H9 (cell line): ENCODE results near the gene SYCP2L. TPM values are rescaled to one million over a fixed set of nuclear protein-coding genes. Genes with fewer than 3 reads are reported as not detected.

Source experiments
- DNase-seq: peaks from one replicate; pipeline ENCODE4 v3.0.0-alpha.2; 2017
- H2AFZ ChIP-seq: one replicate; pipeline ENCODE4 v1.6.1; 2013; ENCODE audit warnings: mild to moderate bottlenecking, low read length, control low read depth, moderate library complexity
- H2AK5ac ChIP-seq: 2 replicates; pipeline ENCODE4 v1.6.1; 2013; ENCODE audit warnings: low read length, control low read depth, mixed read lengths; ENCODE audit not compliant: insufficient read length
- H2BK120ac ChIP-seq: one replicate; pipeline ENCODE4 v1.6.1; 2013; ENCODE audit warnings: low read depth, mild to moderate bottlenecking, low read length, control low read depth, inconsistent platforms; ENCODE audit not compliant: poor library complexity, severe bottlenecking
- H2BK12ac ChIP-seq: 2 replicates; pipeline ENCODE4 v1.6.1; 2013; ENCODE audit warnings: low read length, control low read depth, mixed read lengths, low read depth; ENCODE audit not compliant: insufficient read length
- H2BK15ac ChIP-seq: 2 replicates; pipeline ENCODE4 v1.6.1; 2013; ENCODE audit warnings: low read depth, low read length, control low read depth
- H2BK20ac ChIP-seq: one replicate; pipeline ENCODE4 v1.6.1; 2013; ENCODE audit warnings: low read depth, mild to moderate bottlenecking, low read length, control low read depth, inconsistent platforms; ENCODE audit not compliant: poor library complexity, severe bottlenecking
- H2BK5ac ChIP-seq: 2 replicates; pipeline ENCODE4 v1.6.1; 2013; ENCODE audit warnings: low read length, control low read depth, mixed read lengths; ENCODE audit not compliant: insufficient read length
- H3K14ac ChIP-seq: 2 replicates; pipeline ENCODE4 v1.6.1; 2013; ENCODE audit warnings: low read length, control low read depth; ENCODE audit not compliant: insufficient read depth
- H3K18ac ChIP-seq: 2 replicates; pipeline ENCODE4 v1.6.1; 2013; ENCODE audit warnings: low read depth, mild to moderate bottlenecking, mixed read lengths, low read length, control low read depth; ENCODE audit not compliant: insufficient read length
- H3K23ac ChIP-seq: 2 replicates; pipeline ENCODE4 v1.6.1; 2013; ENCODE audit warnings: low read length, control low read depth, mixed read lengths, low read depth; ENCODE audit not compliant: insufficient read length
- H3K23me2 ChIP-seq: 2 replicates; pipeline ENCODE4 v1.6.1; 2013; ENCODE audit warnings: low read depth, mild to moderate bottlenecking, mixed read lengths, low read length, control low read depth; ENCODE audit not compliant: insufficient read length, poor library complexity, severe bottlenecking
- H3K27ac ChIP-seq: 2 replicates; pipeline ENCODE4 v1.5.1; 2013; ENCODE audit warnings: low read length, control low read depth, mixed read lengths, low read depth; ENCODE audit not compliant: insufficient read length
- H3K27me3 ChIP-seq: 2 replicates; pipeline ENCODE4 v1.6.1; 2013; ENCODE audit warnings: low read length, control low read depth, inconsistent platforms; ENCODE audit not compliant: insufficient read depth
- H3K4ac ChIP-seq: 2 replicates; pipeline ENCODE4 v1.6.1; 2013; ENCODE audit warnings: low read depth, mild to moderate bottlenecking, control low read depth, inconsistent platforms, low read length, moderate library complexity
- H3K4me1 ChIP-seq: 2 replicates; pipeline ENCODE4 v1.6.1; 2013; ENCODE audit warnings: low read length, control low read depth, inconsistent platforms; ENCODE audit not compliant: insufficient read depth
- H3K4me2 ChIP-seq: 2 replicates; pipeline ENCODE4 v1.6.1; 2013; ENCODE audit warnings: low read length, control low read depth, mixed read lengths; ENCODE audit not compliant: insufficient read length, insufficient read depth
- H3K56ac ChIP-seq: 2 replicates; pipeline ENCODE4 v1.6.1; 2013; ENCODE audit warnings: low read depth, mild to moderate bottlenecking, mixed read lengths, low read length, control low read depth; ENCODE audit not compliant: insufficient read length
- H3K79me1 ChIP-seq: 2 replicates; pipeline ENCODE4 v1.6.1; 2013; ENCODE audit warnings: low read depth, mild to moderate bottlenecking, moderate library complexity, low read length, control low read depth, inconsistent platforms; ENCODE audit not compliant: insufficient read depth, poor library complexity, severe bottlenecking
- H3K79me2 ChIP-seq: 2 replicates; pipeline ENCODE4 v1.6.1; 2013; ENCODE audit warnings: low read length, control low read depth, inconsistent platforms; ENCODE audit not compliant: insufficient read depth
- H3K9ac ChIP-seq: 2 replicates; pipeline ENCODE4 v1.6.1; 2013; ENCODE audit warnings: low read length, control low read depth, mixed read lengths; ENCODE audit not compliant: insufficient read length; ENCODE audit errors: extremely low read depth
- H3K9me3 ChIP-seq: one replicate; pipeline ENCODE4 v1.6.1; 2013; ENCODE audit warnings: low read depth, low read length, inconsistent platforms; ENCODE audit not compliant: control insufficient read depth
- H3T11ph ChIP-seq: one replicate; pipeline ENCODE4 v1.6.1; 2013; ENCODE audit warnings: mild to moderate bottlenecking, low read length, control low read depth, inconsistent platforms
- H4K20me1 ChIP-seq: one replicate; pipeline ENCODE4 v1.6.1; 2013; ENCODE audit not compliant: control insufficient read depth, insufficient read length, insufficient read depth
- H4K5ac ChIP-seq: 2 replicates; pipeline ENCODE4 v1.6.1; 2013; ENCODE audit warnings: low read depth, mild to moderate bottlenecking, mixed read lengths, low read length, control low read depth; ENCODE audit not compliant: insufficient read length
- H4K8ac ChIP-seq: replicated peaks from 2 replicates; pipeline ENCODE4 v1.6.1; 2013; ENCODE audit warnings: low read length, control low read depth, mixed read lengths, low read depth; ENCODE audit not compliant: insufficient read length
- H4K91ac ChIP-seq: 2 replicates; pipeline ENCODE4 v1.6.1; 2013; ENCODE audit warnings: low read depth, mild to moderate bottlenecking, moderate library complexity, mixed read lengths, low read length, control low read depth; ENCODE audit not compliant: insufficient read length
- H3K27ac Mint-ChIP-seq, 3 experiments: 2 replicates in 2 of 3; 3 replicates in 1 of 3; pipeline ENCODE4 v1.8.0; 2020 to 2021; ENCODE audit warnings: mixed read lengths in 3 of 3, mild to moderate bottlenecking in 1 of 3, moderate library complexity in 1 of 3
- H3K27me3 Mint-ChIP-seq: 2 replicates; pipeline ENCODE4 v1.8.0; 2021; ENCODE audit warnings: low read depth, mild to moderate bottlenecking, moderate library complexity, mixed read lengths
- H3K36me3 Mint-ChIP-seq, 3 experiments: 2 replicates in 2 of 3; 3 replicates in 1 of 3; pipeline ENCODE4 v1.8.0; 2020 to 2021; ENCODE audit warnings: low read depth in 3 of 3, mixed read lengths in 3 of 3; ENCODE audit not compliant: insufficient read depth in 1 of 3
- H3K4me1 Mint-ChIP-seq, 2 experiments: 2 replicates each; pipeline ENCODE4 v1.8.0; 2020; ENCODE audit warnings: mixed read lengths in 2 of 2
- H3K4me3 Mint-ChIP-seq, 2 experiments: 2 replicates in 1 of 2; 3 replicates in 1 of 2; pipeline ENCODE4 v1.8.0; 2020 to 2021; ENCODE audit warnings: mild to moderate bottlenecking in 2 of 2, mixed read lengths in 2 of 2, moderate library complexity in 1 of 2
- H3K9me3 Mint-ChIP-seq, 2 experiments: 2 replicates in 1 of 2; 3 replicates in 1 of 2; pipeline ENCODE4 v1.8.0; 2020; ENCODE audit warnings: mild to moderate bottlenecking in 2 of 2, mixed read lengths in 2 of 2, moderate library complexity in 1 of 2
- CTCF ChIP-seq: fragments of 200-600 bp; sonication (generic); conservative IDR thresholded peaks from 3 replicates; pipeline ENCODE4 v1.8.0; 2021; ENCODE audit warnings: antibody characterized with exemption, mild to moderate bottlenecking
- WGBS: extraction: QIAGEN DNeasy Blood & Tissue Kit; methylation state at CpG from one replicate; pipeline ENCODE4 v1.1.7; 2013; ENCODE audit warnings: missing lambda C conversion rate, low lambda C conversion rate, mixed read lengths; ENCODE audit not compliant: insufficient read length; ENCODE audit errors: extremely low coverage; 5-methylcytosine and 5-hydroxymethylcytosine counted together
- total RNA-seq: library from RNA; stranded (reverse); gene quantifications from 2 replicates; pipeline ENCODE4 v1.2.1, GENCODE V29; 2021

Gene SYCP2L
- total RNA-seq, 1 experiment from 2014 or later: 3.5 TPM

GRCh38 chr6:10891960-10892359, 5.1 kb downstream of the SYCP2L start:
- no peak overlapping the region for H2BK120ac ChIP-seq
- WGBS: no CpG with 5 or more reads among the region's 5 CpGs
- no peak for DNase-seq

More at GRCh38 chr6:10891960-10892359, 5.1 kb downstream of the SYCP2L start:
- peaks cover 0 to 5% (median 0%) of the 10 kb centered on the region in 3 experiments; a peak in 2 of 7 replicates for H3K36me3 Mint-ChIP-seq
- H3K23me2 ChIP-seq: no peaks in the 10 kb centered on the region
- no peak overlapping the region for H3K56ac ChIP-seq
- H3K9me3 ChIP-seq: no peaks in the 10 kb centered on the region
- no peak overlapping the region for H3K23ac ChIP-seq
- H3K27me3 Mint-ChIP-seq: peaks cover 10% of the 10 kb centered on the region
- no peak overlapping the region for H3K14ac ChIP-seq
- no peaks in the 10 kb centered on the region for H3K4me1 ChIP-seq
- H4K20me1 ChIP-seq: no peaks in the 10 kb centered on the region
- TF ChIP-seq CTCF: no peak
- H2BK12ac ChIP-seq: no peak overlapping the region
- no peak overlapping the region for H3K27ac ChIP-seq
- no peak overlapping the region for H2AK5ac ChIP-seq
- no peak overlapping the region for H2BK20ac ChIP-seq
- H2AFZ ChIP-seq: no peak overlapping the region
- no peak overlapping the region for H3K9ac ChIP-seq
- H3K9me3 Mint-ChIP-seq: no peaks in the 10 kb centered on the region
- H3K4me1 Mint-ChIP-seq: peaks cover 7% of the 10 kb centered on the region in 2 experiments
- no peak overlapping the region for H3K4me2 ChIP-seq
- no peak overlapping the region for H4K5ac ChIP-seq
- H4K8ac ChIP-seq: no peak overlapping the region
- H3K27ac Mint-ChIP-seq: no peak overlapping the region
- no peak overlapping the region for H3K4me3 Mint-ChIP-seq
- no peak overlapping the region for H2BK15ac ChIP-seq
- no peak overlapping the region for H3K4ac ChIP-seq
- no peaks in the 10 kb centered on the region for H3K79me2 ChIP-seq
- H3K27me3 ChIP-seq: no peaks in the 10 kb centered on the region
- H3K18ac ChIP-seq: no peak overlapping the region
- H3T11ph ChIP-seq: no peak overlapping the region
- H3K79me1 ChIP-seq: peaks cover 4% of the 10 kb centered on the region
- H2BK5ac ChIP-seq: no peak overlapping the region
- H4K91ac ChIP-seq: no peak overlapping the region
